MM.1S (cell line): Measurements from ENCODE around the gene PRMT7.

Experiments used
- EZH2phosphoT487 ChIP-seq: fragments of 300-600 bp; sonication (generic); IDR thresholded peaks from 2 replicates; pipeline ENCODE4 v1.6.1; 2018; ENCODE audit warnings: antibody characterized with exemption, low read length
- TF ChIP-seq, protein P1 (sequence below): fragments of 300-600 bp; sonication (generic); IDR thresholded peaks from 2 replicates; pipeline ENCODE4 v1.5.1; 2016; ENCODE audit warnings: antibody characterized with exemption, low read length, mixed read lengths

GRCh38 chr16:68376590-68376989, 65.8 kb downstream of the PRMT7 start:
- TF ChIP-seq EZH2phosphoT487, result no peak
- TF ChIP-seq, protein P1, sequence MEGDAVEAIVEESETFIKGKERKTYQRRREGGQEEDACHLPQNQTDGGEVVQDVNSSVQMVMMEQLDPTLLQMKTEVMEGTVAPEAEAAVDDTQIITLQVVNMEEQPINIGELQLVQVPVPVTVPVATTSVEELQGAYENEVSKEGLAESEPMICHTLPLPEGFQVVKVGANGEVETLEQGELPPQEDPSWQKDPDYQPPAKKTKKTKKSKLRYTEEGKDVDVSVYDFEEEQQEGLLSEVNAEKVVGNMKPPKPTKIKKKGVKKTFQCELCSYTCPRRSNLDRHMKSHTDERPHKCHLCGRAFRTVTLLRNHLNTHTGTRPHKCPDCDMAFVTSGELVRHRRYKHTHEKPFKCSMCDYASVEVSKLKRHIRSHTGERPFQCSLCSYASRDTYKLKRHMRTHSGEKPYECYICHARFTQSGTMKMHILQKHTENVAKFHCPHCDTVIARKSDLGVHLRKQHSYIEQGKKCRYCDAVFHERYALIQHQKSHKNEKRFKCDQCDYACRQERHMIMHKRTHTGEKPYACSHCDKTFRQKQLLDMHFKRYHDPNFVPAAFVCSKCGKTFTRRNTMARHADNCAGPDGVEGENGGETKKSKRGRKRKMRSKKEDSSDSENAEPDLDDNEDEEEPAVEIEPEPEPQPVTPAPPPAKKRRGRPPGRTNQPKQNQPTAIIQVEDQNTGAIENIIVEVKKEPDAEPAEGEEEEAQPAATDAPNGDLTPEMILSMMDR, result no peak
